ENCODE results near the gene ABCG4. TPM values are rescaled to one million over a fixed set of nuclear protein-coding genes. Genes with fewer than 3 reads are reported as not detected.

ABCG4 gene
- total RNA-seq, 4 donors from 2014 or later, result 0.14 TPM; not detected in 3

GRCh38 chr11:119106564-119107537, 42.0 kb upstream of the ABCG4 start, which contains the start of gene C2CD2L:
Gene C2CD2L, plus strand, starts transcription at chr11:119107344. Its CDS starts 398 bp downstream, at chr11:119107742.
- Histone ChIP-seq H3K4me3 (peak within 1 kb of the TSS; percentile 69 to 99 (median 98)), H3K9me3 (no peaks in the 10 kb centered on the region), H3K27ac (peak within 1 kb of the TSS; percentile 86 to 93 (median 90)), H3K4me1 (peaks cover 17 to 44% (median 27%) of the 10 kb centered on the region in 4 donors), H3K36me3 (peaks cover 0 to 10% (median 0%) of the 10 kb centered on the region in 4 donors), H3K27me3 (no peaks in the 10 kb centered on the region)
- DNase-seq, result peak; percentile 94
- TF ChIP-seq POLR2A (IDR thresholded peaks at IDR 0.05), result peak; percentile 63
- peak; percentile 64 to 81 (median 81) for TF ChIP-seq POLR2AphosphoS5 (IDR thresholded peaks at IDR 0.05)
- no peak for TF ChIP-seq CTCF (IDR thresholded peaks at IDR 0.05)
- in situ Hi-C loops (cut with MboI; ENCODE audit: low pct_ligation_motif_present in 1 of 4, low pct_unique_long_range_greater_than_20kb in 1 of 4, low sequenced_read_pairs in 3 of 4), result no loop called here
- 3% methylated on average over 16 of the region's 49 CpGs; no CpG with 5 or more reads in 1 of the 2 donors for WGBS, 2 donors (ENCODE audit: low coverage in 1 of 2)
- intact Hi-C loops (cut with DNase I; ENCODE audit: low total_unique reads), result no loop called here

- Histone ChIP-seq H3K27ac (peak overlapping the region; percentile 86 to 93 (median 90)), H3K4me3 (peak overlapping the region; percentile 69 to 99 (median 98)), H3K27me3 (no peaks in the 10 kb centered on the region), H3K9me3 (no peaks in the 10 kb centered on the region), H3K36me3 (peaks cover 0 to 16% (median 0%) of the 10 kb centered on the region in 4 donors), H3K4me1 (peaks cover 17 to 41% (median 27%) of the 10 kb centered on the region in 4 donors)
- in situ Hi-C loops (cut with MboI; ENCODE audit: low pct_ligation_motif_present in 1 of 4, low pct_unique_long_range_greater_than_20kb in 1 of 4, low sequenced_read_pairs in 3 of 4), result no loop called here
- TF ChIP-seq POLR2A (IDR thresholded peaks at IDR 0.05), result peak; percentile 7
- no peak for TF ChIP-seq EP300 (IDR thresholded peaks at IDR 0.05; ENCODE audit: low read depth)
- DNase-seq, result no peak
- WGBS, 2 donors (ENCODE audit: low coverage in 1 of 2), result 2% methylated on average over 16 of the region's 65 CpGs; no CpG with 5 or more reads in 1 of the 2 donors
- intact Hi-C loops (cut with DNase I; ENCODE audit: low total_unique reads), result no loop called here
Observed at GRCh38 chr11:119107538-119108145, 41.2 kb upstream of the ABCG4 start.

DNA sequence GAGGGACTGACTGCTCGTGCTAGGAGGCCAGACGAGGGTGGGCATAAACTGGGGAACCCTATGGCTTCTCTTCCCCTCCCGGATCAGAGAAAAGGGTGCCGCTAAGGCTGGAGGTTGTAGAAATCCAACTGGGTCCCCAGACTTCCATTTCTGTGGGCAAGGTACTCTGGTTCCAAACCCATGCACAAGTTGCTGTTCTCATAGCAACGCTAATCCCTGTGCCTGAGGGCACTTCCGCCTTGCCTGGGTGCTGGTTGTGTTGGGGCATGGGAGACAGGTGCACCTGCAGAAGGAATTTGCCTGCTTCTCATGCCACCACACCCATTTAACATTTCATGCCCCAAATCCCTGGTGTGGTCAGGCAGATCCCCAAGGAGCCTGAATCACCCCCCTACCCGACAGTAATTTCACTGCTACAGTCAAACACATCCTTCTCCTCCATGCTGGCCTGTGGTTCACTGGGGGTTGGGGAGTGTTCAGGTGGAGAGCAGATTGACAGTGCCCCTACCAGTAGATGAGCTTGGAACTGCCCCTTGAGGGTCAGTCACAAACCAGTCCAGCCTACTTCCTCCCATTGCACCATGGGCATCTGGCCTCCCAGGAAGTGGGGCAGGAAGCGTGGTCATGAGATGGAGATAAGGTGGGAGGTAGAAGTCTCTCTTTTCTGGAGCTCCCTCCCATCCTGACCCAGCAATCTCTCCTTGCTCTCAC, 40.6 kb upstream of the ABCG4 start:
- intact Hi-C loops (cut with DNase I; ENCODE audit: low total_unique reads), result no loop called here
- H3K27me3 ChIP-seq, result no peaks in the 10 kb centered on the region
- no peaks in the 10 kb centered on the region for H3K9me3 ChIP-seq
- H3K4me1 ChIP-seq, result peaks cover 12 to 35% (median 21%) of the 10 kb centered on the region in 4 donors
- H3K4me3 ChIP-seq, result peak overlapping the region; percentile 69 to 99 (median 98)
- DNase-seq, result peak; percentile 64
- TF ChIP-seq CTCF (IDR thresholded peaks at IDR 0.05) (no peak), POLR2A (IDR thresholded peaks at IDR 0.05) (no peak), EP300 (IDR thresholded peaks at IDR 0.05; ENCODE audit: low read depth) (no peak), POLR2AphosphoS5 (IDR thresholded peaks at IDR 0.05) (no peak)
- in situ Hi-C loops (cut with MboI; ENCODE audit: low pct_ligation_motif_present in 1 of 4, low pct_unique_long_range_greater_than_20kb in 1 of 4, low sequenced_read_pairs in 3 of 4), result no loop called here
- H3K36me3 ChIP-seq, result peaks cover 0 to 16% (median 0%) of the 10 kb centered on the region in 4 donors
- WGBS, 2 donors (ENCODE audit: low coverage in 1 of 2), result 16 to 20% methylated on average over 1 to 7 of the region's 8 CpGs
- peak overlapping the region; percentile 86 to 93 (median 90) for H3K27ac ChIP-seq

DNA sequence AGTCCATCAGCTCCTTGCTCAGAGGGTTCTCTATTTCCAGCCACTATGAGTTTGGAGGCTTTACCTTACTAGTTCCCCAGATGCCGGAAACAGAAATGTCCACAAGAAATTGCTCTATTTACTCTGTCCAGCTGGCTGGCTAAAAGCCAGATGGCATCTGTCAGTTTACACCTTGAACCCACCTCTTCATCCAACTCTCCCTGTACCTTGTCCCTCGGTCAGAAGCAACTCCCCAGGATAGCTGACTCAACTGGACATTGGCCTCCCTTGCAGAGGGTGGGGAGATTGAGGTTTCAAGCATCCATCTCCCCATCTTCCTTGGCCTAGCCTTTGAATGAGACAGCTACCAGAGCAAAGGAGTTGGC, 40.0 kb upstream of the ABCG4 start:
- TF ChIP-seq EP300 (IDR thresholded peaks at IDR 0.05; ENCODE audit: low read depth) (no peak), POLR2A (IDR thresholded peaks at IDR 0.05) (no peak), CTCF (IDR thresholded peaks at IDR 0.05) (no peak), POLR2AphosphoS5 (IDR thresholded peaks at IDR 0.05) (peak in 2 of 3 donors; percentile 24 to 44)
- Histone ChIP-seq H3K36me3 (peaks cover 0 to 16% (median 0%) of the 10 kb centered on the region in 4 donors), H3K4me3 (peak overlapping the region in 2 of 4 donors; percentile 98 to 99), H3K4me1 (peaks cover 11 to 29% (median 20%) of the 10 kb centered on the region in 4 donors), H3K9me3 (no peaks in the 10 kb centered on the region), H3K27me3 (no peaks in the 10 kb centered on the region), H3K27ac (peak overlapping the region in 3 of 4 donors; percentile 86 to 93 (median 90))
- peak; percentile 55 for DNase-seq
- in situ Hi-C loops (cut with MboI; ENCODE audit: low pct_ligation_motif_present in 1 of 4, low pct_unique_long_range_greater_than_20kb in 1 of 4, low sequenced_read_pairs in 3 of 4), result no loop called here
- WGBS, 2 donors (ENCODE audit: low coverage in 1 of 2), result 55 to 75% methylated on average over 2 of the region's 2 CpGs
- intact Hi-C loops (cut with DNase I; ENCODE audit: low total_unique reads), result no loop called here
